H1 (cell line): ENCODE results near the gene SHC1. TPM values are rescaled to one million over a fixed set of nuclear protein-coding genes. Genes with fewer than 3 reads are reported as not detected.

Experiments
- BRCA1 ChIP-seq: IDR thresholded peaks from 2 replicates; pipeline ENCODE4 v1.6.1; 2012; ENCODE audit warnings: low read depth, low read length, improper control_type of control experiment
- CBX8 ChIP-seq: fragments of 300-800, 300-1000 bp; sonication (generic); IDR thresholded peaks from 2 replicates; pipeline ENCODE4 v1.7.1; 2016; ENCODE audit warnings: low read depth, low read length, borderline replicate concordance
- CHD1 ChIP-seq: IDR thresholded peaks from 2 replicates; pipeline ENCODE4 v1.6.1; 2012; ENCODE audit warnings: low read depth, low read length, improper control_type of control experiment
- CREB1 ChIP-seq: IDR thresholded peaks from 2 replicates; pipeline ENCODE4 v1.6.1; 2012; ENCODE audit warnings: inconsistent platforms
- HDAC2 ChIP-seq, 2 experiments: fragments of 300-600 bp in 1 of 2; sonication (generic) in 1 of 2; IDR thresholded peaks; 2 replicates each; pipeline ENCODE4 v1.6.1; 2011 to 2012; ENCODE audit warnings: low read depth in 2 of 2, low read length in 2 of 2, mild to moderate bottlenecking in 2 of 2, moderate library complexity in 2 of 2, borderline replicate concordance in 1 of 2, inconsistent platforms in 1 of 2
- JUND ChIP-seq: IDR thresholded peaks from 2 replicates; pipeline ENCODE4 v1.6.1; 2011; ENCODE audit warnings: mild to moderate bottlenecking, improper control_type of control experiment, low read length
- NANOG ChIP-seq: IDR thresholded peaks from 2 replicates; pipeline ENCODE4 v1.6.1; 2011; ENCODE audit warnings: low read length, low read depth, mild to moderate bottlenecking, inconsistent platforms; ENCODE audit not compliant: insufficient read depth, poor library complexity, severe bottlenecking
- NRF1 ChIP-seq: IDR thresholded peaks from 2 replicates; pipeline ENCODE4 v1.6.1; 2011; ENCODE audit warnings: mild to moderate bottlenecking, low read depth, low read length, improper control_type of control experiment
- PHF8 ChIP-seq: fragments of 200-600 bp; sonication (generic); conservative IDR thresholded peaks from 2 replicates; pipeline ENCODE4 v1.7.1; 2012; ENCODE audit warnings: low read depth, mild to moderate bottlenecking, inconsistent platforms, low read length, moderate library complexity
- POLR2A ChIP-seq, 2 experiments: IDR thresholded peaks; 1 replicate in 1 of 2; 2 replicates in 1 of 2; pipeline ENCODE4 v1.6.1; 2011; ENCODE audit warnings: low read depth in 2 of 2, low read length in 2 of 2, mild to moderate bottlenecking in 2 of 2; ENCODE audit errors: control extremely low read depth in 1 of 2
- POLR2AphosphoS5 ChIP-seq: IDR thresholded peaks from 2 replicates; pipeline ENCODE4 v1.6.1; 2011; ENCODE audit warnings: low read depth, low read length
- POU5F1 ChIP-seq: IDR thresholded peaks from 2 replicates; pipeline ENCODE4 v1.6.1; 2011; ENCODE audit warnings: low read depth, mild to moderate bottlenecking, low read length, moderate library complexity
- RFX5 ChIP-seq: IDR thresholded peaks from 2 replicates; pipeline ENCODE4 v1.6.1; 2011; ENCODE audit warnings: low read depth, low read length, improper control_type of control experiment, borderline replicate concordance
- RXRA ChIP-seq: IDR thresholded peaks from 2 replicates; pipeline ENCODE4 v1.6.1; 2011; ENCODE audit warnings: low read depth, mild to moderate bottlenecking, low read length, moderate library complexity; ENCODE audit not compliant: insufficient read depth
- SAP30 ChIP-seq: fragments of 300-600 bp; sonication (generic); IDR thresholded peaks from 2 replicates; pipeline ENCODE4 v1.7.1; 2012; ENCODE audit warnings: low read length, moderate library complexity, mild to moderate bottlenecking, inconsistent platforms; ENCODE audit not compliant: insufficient read depth, insufficient replicate concordance
- SIN3A ChIP-seq, 2 experiments: IDR thresholded peaks in 1 of 2; conservative IDR thresholded peaks in 1 of 2; 2 replicates each; pipeline ENCODE4 v1.6.1; 2011 to 2012; ENCODE audit warnings: low read length in 2 of 2, improper control_type of control experiment in 1 of 2, low read depth in 1 of 2, mild to moderate bottlenecking in 1 of 2
- SP2 ChIP-seq: IDR thresholded peaks from 2 replicates; pipeline ENCODE4 v1.6.1; 2012; ENCODE audit warnings: mild to moderate bottlenecking, low read length, inconsistent platforms
- SUZ12 ChIP-seq: fragments of 200-600 bp; sonication (generic); IDR thresholded peaks from 2 replicates; pipeline ENCODE4 v1.6.1; 2012; ENCODE audit warnings: mild to moderate bottlenecking, inconsistent platforms, low read length, moderate library complexity, mixed read lengths
- TAF1 ChIP-seq: IDR thresholded peaks from 2 replicates; pipeline ENCODE4 v1.6.1; 2011; ENCODE audit warnings: mild to moderate bottlenecking, low read depth, low read length
- TCF12 ChIP-seq: IDR thresholded peaks from 2 replicates; pipeline ENCODE4 v1.6.1; 2011; ENCODE audit warnings: low read depth, mild to moderate bottlenecking, low read length
- polyA plus RNA-seq, 7 experiments: library from polyadenylated mRNA; depleted of rRNA in 3 of 7; stranded (reverse) in 5 of 7; unstranded in 2 of 7; fragments of >200 nt in 5 of 7; fragments of 200-250 nt in 2 of 7; gene quantifications; 1 replicate in 5 of 7; 2 replicates in 1 of 7; 4 replicates in 1 of 7; pipeline versions ENCODE4 v1.2.1 to v1.2.3, GENCODE V29; 2011 to 2013; ENCODE audit warnings: missing spikeins in 2 of 7, mixed read lengths in 2 of 7
- total RNA-seq: library from RNA; stranded (reverse); fragmentation: NEBNext Ultra II Directional; extraction: Animal tissue kit (Norgen Biotek cat#: 25700); gene quantifications from 2 replicates; pipeline ENCODE4 v1.2.1, GENCODE V29; 2021
- TF ChIP-seq, protein P1 (sequence below): IDR thresholded peaks from 2 replicates; pipeline ENCODE4 v1.6.1; 2011; ENCODE audit warnings: low read depth, mild to moderate bottlenecking, low read length; ENCODE audit not compliant: insufficient read depth
- TF ChIP-seq, protein P2 (sequence below): IDR thresholded peaks from 2 replicates; pipeline ENCODE4 v1.6.1; 2012; ENCODE audit warnings: inconsistent platforms
- TF ChIP-seq, protein P3 (sequence below): IDR thresholded peaks from 2 replicates; pipeline ENCODE4 v1.6.1; 2011; ENCODE audit warnings: low read length, improper control_type of control experiment

The SHC1 gene
- total and polyA plus RNA-seq, 2 of the 8 experiments (the other 6 are each of a cell fraction or from before 2014, with no cell fraction given): 177 to 212 TPM

DNA sequence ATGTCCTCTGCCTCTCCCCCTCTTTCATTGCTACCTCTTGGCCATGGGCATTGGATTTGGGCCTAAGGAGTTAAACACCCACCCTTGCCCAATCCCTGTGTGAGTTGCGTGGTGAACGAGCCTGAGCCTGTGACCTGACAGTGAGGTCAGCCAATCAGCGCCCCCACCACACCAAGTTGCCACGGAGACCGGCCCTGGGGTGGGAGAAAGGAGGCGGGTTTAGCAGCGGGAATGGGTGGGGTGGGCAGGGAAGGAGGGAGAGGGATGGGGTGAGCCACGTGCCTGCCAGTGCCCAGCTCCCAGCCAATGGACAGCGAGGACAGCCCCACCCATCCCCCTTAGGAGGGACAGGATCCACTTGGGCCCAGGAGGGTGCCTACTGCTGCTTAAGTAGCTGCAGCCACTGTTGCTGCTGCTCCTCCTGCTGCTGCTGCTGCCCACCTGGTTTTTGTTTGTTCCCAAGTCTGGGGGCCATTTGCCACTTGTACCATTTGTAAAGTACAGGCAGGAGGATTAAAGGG is 41.5 kb upstream of the SHC1 start (continued):
- TF ChIP-seq, protein P1, sequence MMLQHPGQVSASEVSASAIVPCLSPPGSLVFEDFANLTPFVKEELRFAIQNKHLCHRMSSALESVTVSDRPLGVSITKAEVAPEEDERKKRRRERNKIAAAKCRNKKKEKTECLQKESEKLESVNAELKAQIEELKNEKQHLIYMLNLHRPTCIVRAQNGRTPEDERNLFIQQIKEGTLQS: 0 out of 2 replicates have a peak, but pooled peaks have one; percentile 8
- TF ChIP-seq POU5F1 (no peak), CHD1 (no peak), BRCA1 (no peak), RXRA (no peak), POLR2AphosphoS5 (no peak), SAP30 (no peak), TCF12 (0 out of 2 replicates have a peak, but pooled peaks have one; percentile 56), SUZ12 (no peak), POLR2A (IDR thresholded peaks at IDR 0.05; ENCODE audit: control extremely low read depth in 1 of 2, low read depth in 2 of 2, low read length in 2 of 2) (no peak; a peak in 1 of 3 replicates), RFX5 (no peak), CREB1 (no peak; the same call in 1 of the 2 replicates), JUND (no peak), PHF8 (no peak), SP2 (peak; percentile 50), CBX8 (no peak), SIN3A (conservative IDR thresholded peaks at IDR 0.05 in 1 of 2, IDR thresholded peaks at IDR 0.05 in 1 of 2; ENCODE audit: low read depth in 1 of 2, low read length in 2 of 2) (no peak; a peak in 1 of 4 replicates), HDAC2 (IDR thresholded peaks at IDR 0.05; ENCODE audit: borderline replicate concordance in 1 of 2, low read depth in 2 of 2, low read length in 2 of 2) (peak in 1 of 2 experiments; percentile 58; a peak in 1 of 4 replicates), TAF1 (no peak), NANOG (no peak), NRF1 (no peak)
- TF ChIP-seq, protein P2, sequence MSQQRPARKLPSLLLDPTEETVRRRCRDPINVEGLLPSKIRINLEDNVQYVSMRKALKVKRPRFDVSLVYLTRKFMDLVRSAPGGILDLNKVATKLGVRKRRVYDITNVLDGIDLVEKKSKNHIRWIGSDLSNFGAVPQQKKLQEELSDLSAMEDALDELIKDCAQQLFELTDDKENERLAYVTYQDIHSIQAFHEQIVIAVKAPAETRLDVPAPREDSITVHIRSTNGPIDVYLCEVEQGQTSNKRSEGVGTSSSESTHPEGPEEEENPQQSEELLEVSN: peak; percentile 83
- TF ChIP-seq, protein P3, sequence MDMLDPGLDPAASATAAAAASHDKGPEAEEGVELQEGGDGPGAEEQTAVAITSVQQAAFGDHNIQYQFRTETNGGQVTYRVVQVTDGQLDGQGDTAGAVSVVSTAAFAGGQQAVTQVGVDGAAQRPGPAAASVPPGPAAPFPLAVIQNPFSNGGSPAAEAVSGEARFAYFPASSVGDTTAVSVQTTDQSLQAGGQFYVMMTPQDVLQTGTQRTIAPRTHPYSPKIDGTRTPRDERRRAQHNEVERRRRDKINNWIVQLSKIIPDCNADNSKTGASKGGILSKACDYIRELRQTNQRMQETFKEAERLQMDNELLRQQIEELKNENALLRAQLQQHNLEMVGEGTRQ: peak; percentile 82
